ENCODE measurements around the gene KRT34.

The KRT34 gene

DNA sequence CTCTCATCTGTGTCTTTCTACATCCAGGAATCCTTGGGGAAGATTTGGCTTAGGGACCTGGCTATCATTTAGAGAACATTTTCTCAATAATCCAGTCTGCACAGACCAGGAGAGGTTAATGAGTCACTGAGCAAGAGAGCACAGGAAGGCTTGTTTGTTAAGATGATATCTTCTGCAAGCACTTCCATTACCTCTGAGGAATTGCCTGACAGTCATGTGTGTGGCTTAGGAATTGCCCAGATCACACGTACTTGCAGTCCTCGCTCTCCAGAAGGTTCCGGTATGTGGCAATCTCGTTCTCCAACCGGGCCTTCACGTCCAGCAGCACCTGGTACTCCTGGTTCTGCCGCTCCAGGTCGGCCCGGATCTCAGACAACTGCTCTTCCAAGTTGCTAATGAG lies 39.0 kb upstream of the KRT34 start:
- Mint-ChIP-seq H3K27me3 (ENCODE audit: low read depth, poor library complexity) (no peaks in the 10 kb centered on the region), H3K4me1 (peaks cover 22% of the 10 kb centered on the region), H3K4me3 (no peak overlapping the region), H3K27ac (no peak overlapping the region), H3K36me3 (ENCODE audit: low read depth) (no peaks in the 10 kb centered on the region), H3K9me3 (no peaks in the 10 kb centered on the region)
- no peak for DNase-seq
- no peak for TF ChIP-seq CTCF (IDR thresholded peaks at IDR 0.05)

DNA sequence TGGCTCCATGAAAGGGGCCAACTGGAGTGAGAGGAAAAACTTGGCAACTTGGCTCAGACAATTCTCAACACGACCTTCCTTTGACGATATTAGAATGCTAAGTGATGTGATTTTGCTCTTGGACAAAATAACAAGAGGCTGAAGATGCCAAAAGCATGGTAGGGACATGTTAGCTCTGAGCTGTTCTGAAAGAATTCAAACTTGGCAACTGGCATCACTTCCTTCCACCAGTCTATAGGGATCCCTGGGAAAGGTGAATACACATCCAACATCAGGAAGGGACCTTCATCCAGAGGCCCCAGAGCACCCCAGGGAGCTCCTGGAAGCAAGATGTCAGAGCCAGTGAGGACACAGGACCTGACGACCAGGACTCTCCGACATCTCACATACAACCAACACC lies 38.0 kb upstream of the KRT34 start:
- H3K27ac Mint-ChIP-seq = no peak overlapping the region
- H3K36me3 Mint-ChIP-seq (ENCODE audit: low read depth) = no peaks in the 10 kb centered on the region
- no peaks in the 10 kb centered on the region for H3K9me3 Mint-ChIP-seq
- no peak for DNase-seq
- peaks cover 27% of the 10 kb centered on the region for H3K4me1 Mint-ChIP-seq
- no peaks in the 10 kb centered on the region for H3K27me3 Mint-ChIP-seq (ENCODE audit: low read depth, poor library complexity)
- no peak overlapping the region for H3K4me3 Mint-ChIP-seq
- no peak for TF ChIP-seq CTCF (IDR thresholded peaks at IDR 0.05)

DNA sequence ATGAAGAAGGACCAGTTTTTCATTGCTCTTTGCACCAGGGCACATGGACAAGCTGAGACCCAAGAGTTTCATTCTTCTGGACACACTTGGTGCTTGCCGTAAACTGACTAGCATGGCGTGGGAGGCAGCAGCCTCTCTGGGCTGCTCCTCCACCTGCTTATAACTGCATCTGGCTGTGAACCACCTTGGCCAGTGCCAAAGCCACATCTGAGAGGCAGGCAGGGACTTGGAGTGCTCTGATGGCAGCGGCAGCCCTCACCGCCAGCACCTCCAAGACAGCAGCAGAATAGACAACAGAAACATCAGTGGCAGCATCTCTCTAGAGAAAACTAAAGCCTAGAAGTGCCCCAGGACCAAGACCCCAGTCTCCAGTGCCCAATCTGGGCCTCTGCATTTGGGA lies 37.6 kb upstream of the KRT34 start:
- H3K27me3 Mint-ChIP-seq (ENCODE audit: low read depth, poor library complexity) = no peaks in the 10 kb centered on the region

DNA sequence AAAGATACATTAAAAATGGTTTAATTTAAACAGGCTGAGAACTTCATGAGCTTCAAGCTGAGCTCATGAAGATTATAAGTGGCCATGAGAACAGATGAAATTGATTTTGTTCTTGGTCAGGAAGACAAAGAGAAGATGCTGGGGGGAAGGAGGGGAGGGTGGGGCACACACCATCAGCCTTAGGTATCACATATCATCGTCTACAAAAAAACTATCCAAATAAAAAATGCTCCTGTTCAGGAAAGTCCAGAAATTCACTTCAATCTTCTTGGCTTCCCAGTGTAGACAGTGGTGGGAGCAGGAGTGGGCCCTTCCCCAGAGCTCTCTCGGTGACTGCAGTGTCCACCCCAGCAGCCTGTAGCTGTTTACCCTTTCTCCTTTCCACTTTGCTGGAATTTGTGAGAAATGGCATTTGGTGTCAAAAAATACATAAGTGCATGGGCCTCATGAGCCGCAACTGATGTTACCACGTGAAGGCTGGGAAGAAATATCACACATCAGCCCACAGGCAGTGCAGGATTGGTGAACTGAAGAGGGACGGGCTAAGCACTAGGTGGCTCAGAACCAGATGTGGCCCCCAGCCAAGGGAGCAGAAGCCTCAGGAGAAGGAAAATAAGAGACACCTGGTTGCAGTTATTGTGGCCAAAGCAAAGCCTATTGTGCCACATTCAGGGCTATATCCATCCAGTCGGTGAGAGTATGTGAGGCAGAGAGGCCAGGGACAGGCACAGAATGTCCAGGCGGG lies 36.2 kb upstream of the KRT34 start:
- Mint-ChIP-seq H3K27ac (no peak overlapping the region), H3K36me3 (ENCODE audit: low read depth) (no peaks in the 10 kb centered on the region), H3K4me3 (no peak overlapping the region), H3K4me1 (peaks cover 33% of the 10 kb centered on the region), H3K27me3 (ENCODE audit: low read depth, poor library complexity) (no peaks in the 10 kb centered on the region), H3K9me3 (no peaks in the 10 kb centered on the region)
- DNase-seq = no peak
- TF ChIP-seq CTCF (IDR thresholded peaks at IDR 0.05) = no peak

More for the DNA sequence above, 37.6 kb upstream of the KRT34 start:
- DNase-seq = no peak
- no peak overlapping the region for H3K27ac Mint-ChIP-seq
- H3K4me3 Mint-ChIP-seq = no peak overlapping the region
- H3K4me1 Mint-ChIP-seq = peaks cover 27% of the 10 kb centered on the region
- no peaks in the 10 kb centered on the region for H3K36me3 Mint-ChIP-seq (ENCODE audit: low read depth)
- no peaks in the 10 kb centered on the region for H3K9me3 Mint-ChIP-seq
- no peak for TF ChIP-seq CTCF (IDR thresholded peaks at IDR 0.05)

DNA sequence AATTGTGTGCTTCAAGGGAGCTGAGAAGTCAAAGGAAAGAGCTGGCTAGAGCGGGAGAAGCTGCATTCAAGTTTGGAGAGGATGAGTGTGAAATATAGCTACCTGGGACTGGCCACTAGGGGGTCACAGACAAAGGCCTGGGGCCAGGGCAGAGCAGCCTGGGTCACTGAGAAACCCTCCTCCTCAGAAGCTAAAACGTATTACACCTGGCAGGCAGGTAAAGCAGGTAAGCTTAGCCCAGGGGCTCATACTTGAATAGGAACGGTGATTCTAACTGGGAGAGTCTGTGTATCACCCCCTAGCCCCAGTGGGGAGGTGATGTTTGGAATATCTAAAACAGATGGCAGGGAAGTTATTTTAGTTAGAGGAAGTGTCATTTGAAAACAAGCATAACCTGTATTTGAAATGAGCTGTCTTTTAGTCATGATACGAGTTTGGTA lies 35.5 kb upstream of the KRT34 start:
- Mint-ChIP-seq H3K4me3 (no peak overlapping the region), H3K4me1 (peaks cover 37% of the 10 kb centered on the region), H3K27ac (no peak overlapping the region), H3K27me3 (ENCODE audit: low read depth, poor library complexity) (no peaks in the 10 kb centered on the region), H3K9me3 (no peaks in the 10 kb centered on the region), H3K36me3 (ENCODE audit: low read depth) (no peaks in the 10 kb centered on the region)
- TF ChIP-seq CTCF (IDR thresholded peaks at IDR 0.05) = peak; percentile 40
- no peak for DNase-seq

DNA sequence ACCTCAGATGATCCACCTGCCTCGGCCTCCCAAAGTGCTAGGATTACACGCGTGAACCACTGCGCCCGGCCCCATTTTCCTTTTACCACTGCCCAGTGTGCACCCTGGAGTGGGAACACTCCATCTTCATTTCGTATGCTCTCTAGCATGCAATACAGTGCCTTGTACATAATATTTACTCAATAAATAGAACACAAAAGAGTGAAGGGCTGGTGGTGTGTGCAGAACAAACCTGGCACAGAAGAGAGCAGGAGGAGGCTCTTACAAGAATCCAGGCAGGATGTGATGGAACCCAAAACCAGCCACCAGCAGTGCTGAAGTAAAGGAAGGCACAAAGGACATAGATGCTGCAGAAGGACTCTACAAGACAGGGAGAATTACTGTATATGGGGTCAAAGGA lies 35.0 kb upstream of the KRT34 start:
- TF ChIP-seq CTCF (IDR thresholded peaks at IDR 0.05) = no peak
- H3K4me3 Mint-ChIP-seq = no peak overlapping the region
- no peak for DNase-seq
- no peaks in the 10 kb centered on the region for H3K27me3 Mint-ChIP-seq (ENCODE audit: low read depth, poor library complexity)
- no peaks in the 10 kb centered on the region for H3K36me3 Mint-ChIP-seq (ENCODE audit: low read depth)
- no peaks in the 10 kb centered on the region for H3K9me3 Mint-ChIP-seq
- H3K27ac Mint-ChIP-seq = no peak overlapping the region
- H3K4me1 Mint-ChIP-seq = peaks cover 37% of the 10 kb centered on the region
